BJ (cell line): ENCODE results near the gene LRIG1. TPM values are rescaled to one million over a fixed set of nuclear protein-coding genes. Genes with fewer than 3 reads are reported as not detected.

Source experiments
- CTCF ChIA-PET: fragments of 350-600 bp; formaldehyde crosslinking; extraction: SDS; loops from one replicate; lab custom pipeline; 2021; ENCODE audit warnings: antibody characterized with exemption, inconsistent platforms; lab: Yijun Ruan, JAX
- POLR2A ChIA-PET: fragments of 300-600 bp; sonication (Branson Sonifier 250); formaldehyde crosslinking; extraction: SDS; loops from one replicate; lab custom pipeline; 2021; ENCODE audit warnings: antibody characterized with exemption; lab: Charles Lee
- DNase-seq: peaks from one replicate; pipeline ENCODE4 v3.0.0-alpha.2; 2011; ENCODE audit warnings: low read depth
- H3K27me3 ChIP-seq: 2 replicates; pipeline ENCODE4 v1.6.0; 2011; ENCODE audit warnings: low read length; ENCODE audit not compliant: control insufficient read depth, insufficient read depth
- H3K36me3 ChIP-seq: 2 replicates; pipeline ENCODE4 v1.5.1; 2011; ENCODE audit warnings: low read length; ENCODE audit not compliant: control insufficient read depth, insufficient read depth
- H3K4me3 ChIP-seq: 2 replicates; pipeline ENCODE4 v1.5.1; 2011; ENCODE audit warnings: low read depth, mild to moderate bottlenecking, control low read depth, low read length
- polyA plus RNA-seq: library from polyadenylated mRNA; depleted of rRNA; stranded (reverse); fragments of >200 nt; gene quantifications from 2 replicates; pipeline ENCODE4 v1.2.3, GENCODE V29; 2011
- TF ChIP-seq, protein P1 (sequence below): IDR thresholded peaks from 2 replicates; pipeline ENCODE4 v1.5.1; 2011; ENCODE audit warnings: low read depth, mild to moderate bottlenecking, control low read depth, inconsistent platforms, low read length, moderate library complexity; ENCODE audit not compliant: insufficient read depth

LRIG1 gene
- polyA plus RNA-seq, 1 experiment, result 13.0 TPM

DNA sequence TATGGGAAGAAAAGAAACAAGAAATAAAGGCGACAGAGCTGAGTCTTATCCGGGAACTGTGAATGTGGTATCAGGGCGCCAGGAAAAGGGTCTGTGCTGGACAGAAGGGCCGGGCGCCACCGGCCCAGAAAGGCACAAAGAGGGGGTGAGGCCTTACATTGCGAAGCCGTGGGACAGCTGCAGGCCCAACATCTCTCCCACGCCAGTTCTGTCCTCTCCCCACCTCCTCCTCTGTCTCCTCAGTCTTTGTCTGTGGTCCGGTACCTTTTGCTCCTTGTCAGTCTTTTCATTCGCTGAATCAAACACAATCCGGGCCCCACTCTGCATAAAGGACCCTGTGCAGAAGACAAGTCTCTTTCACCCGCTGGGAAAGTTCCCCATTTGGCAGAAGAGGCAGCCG is 81.8 kb downstream of the LRIG1 start:
- TF ChIP-seq, protein P1, sequence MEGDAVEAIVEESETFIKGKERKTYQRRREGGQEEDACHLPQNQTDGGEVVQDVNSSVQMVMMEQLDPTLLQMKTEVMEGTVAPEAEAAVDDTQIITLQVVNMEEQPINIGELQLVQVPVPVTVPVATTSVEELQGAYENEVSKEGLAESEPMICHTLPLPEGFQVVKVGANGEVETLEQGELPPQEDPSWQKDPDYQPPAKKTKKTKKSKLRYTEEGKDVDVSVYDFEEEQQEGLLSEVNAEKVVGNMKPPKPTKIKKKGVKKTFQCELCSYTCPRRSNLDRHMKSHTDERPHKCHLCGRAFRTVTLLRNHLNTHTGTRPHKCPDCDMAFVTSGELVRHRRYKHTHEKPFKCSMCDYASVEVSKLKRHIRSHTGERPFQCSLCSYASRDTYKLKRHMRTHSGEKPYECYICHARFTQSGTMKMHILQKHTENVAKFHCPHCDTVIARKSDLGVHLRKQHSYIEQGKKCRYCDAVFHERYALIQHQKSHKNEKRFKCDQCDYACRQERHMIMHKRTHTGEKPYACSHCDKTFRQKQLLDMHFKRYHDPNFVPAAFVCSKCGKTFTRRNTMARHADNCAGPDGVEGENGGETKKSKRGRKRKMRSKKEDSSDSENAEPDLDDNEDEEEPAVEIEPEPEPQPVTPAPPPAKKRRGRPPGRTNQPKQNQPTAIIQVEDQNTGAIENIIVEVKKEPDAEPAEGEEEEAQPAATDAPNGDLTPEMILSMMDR, result no peak
- Histone ChIP-seq H3K4me3 (no peak overlapping the region), H3K27me3 (no peaks in the 10 kb centered on the region), H3K36me3 (0 out of 2 replicates have a peak, but pooled peaks cover 1% of the 10 kb centered on the region)
- CTCF ChIA-PET, result interaction anchor here (1.0 kb wide), 1 partner anchor 12 kb away, joined by 4 read pairs; no protein-coding TSS in a partner anchor
- no peak for DNase-seq
- POLR2A ChIA-PET, result no interaction called here

DNA sequence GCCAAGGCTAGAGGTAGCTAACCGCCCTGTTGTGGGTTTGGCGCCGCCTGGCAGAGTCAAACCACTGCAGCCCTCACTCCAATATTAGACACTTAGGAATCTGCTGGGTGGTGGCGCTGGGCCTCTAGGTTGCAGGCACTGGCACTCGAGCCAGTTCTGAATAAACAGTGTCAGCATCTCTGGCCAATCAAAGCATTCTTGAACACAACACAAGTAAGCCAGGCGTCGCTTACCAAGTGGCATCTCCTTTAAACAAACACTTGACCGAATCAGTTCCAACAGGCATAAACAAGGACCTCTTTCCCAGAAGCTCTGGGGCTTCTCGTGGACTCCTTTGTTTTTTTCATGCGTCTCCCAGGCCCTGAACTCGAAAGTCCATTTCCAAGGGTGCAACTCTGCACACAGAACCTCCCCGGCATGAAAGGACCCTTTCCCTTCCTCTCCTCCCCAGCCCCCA is 82.3 kb downstream of the LRIG1 start:
- DNase-seq, result no peak
- POLR2A ChIA-PET, result no interaction called here

DNA sequence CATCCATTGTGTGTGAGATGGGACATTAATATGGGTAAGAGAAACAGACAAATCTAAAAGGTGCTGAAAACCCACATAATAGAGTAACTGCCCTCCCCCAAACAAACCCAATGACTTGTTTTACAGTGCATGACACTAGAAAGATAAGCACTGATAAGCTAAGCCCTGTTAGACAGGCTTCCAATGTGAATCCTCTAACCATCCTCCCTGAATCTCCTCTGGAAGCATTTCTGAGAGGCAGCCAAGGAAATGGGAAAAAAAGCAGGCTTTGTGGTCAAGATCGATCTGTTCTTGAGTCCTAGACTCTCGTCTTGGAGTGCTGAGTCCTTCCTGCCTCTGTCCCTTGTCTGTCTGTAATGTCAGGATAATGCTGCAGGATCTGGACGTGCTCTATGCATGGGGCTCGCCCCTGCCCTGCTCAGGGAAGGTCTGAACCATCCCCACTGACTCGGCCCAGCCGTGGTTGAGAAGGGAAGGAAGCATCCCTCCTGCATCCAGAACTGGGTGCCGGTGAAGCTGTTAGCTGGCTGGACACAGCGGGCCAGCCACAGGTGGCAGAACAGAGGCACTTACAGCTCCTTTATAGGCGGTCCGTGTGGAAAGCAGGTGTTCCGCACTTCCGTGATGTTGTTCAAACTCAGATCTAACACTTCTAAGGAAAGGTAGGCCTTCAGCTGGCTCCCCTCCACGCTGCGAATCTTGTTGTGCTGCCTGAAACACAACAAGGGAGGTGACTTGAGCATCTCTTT is 84.1 kb downstream of the LRIG1 start:
- Histone ChIP-seq H3K4me3 (no peak overlapping the region), H3K36me3 (0 out of 2 replicates have a peak, but pooled peaks cover 1% of the 10 kb centered on the region), H3K27me3 (no peaks in the 10 kb centered on the region)
- ChIA-PET POLR2A (no interaction called here), CTCF (interaction anchor here (1.2 to 1.3 kb wide), 2 partner anchors 10 to 17 kb away, joined by 5 to 6 read pairs; no protein-coding TSS in a partner anchor)
- TF ChIP-seq, protein P1, result no peak
- DNase-seq, result no peak

More for the DNA sequence above, 82.3 kb downstream of the LRIG1 start:
- Histone ChIP-seq H3K4me3 (no peak overlapping the region), H3K27me3 (no peaks in the 10 kb centered on the region), H3K36me3 (0 out of 2 replicates have a peak, but pooled peaks cover 1% of the 10 kb centered on the region)
- TF ChIP-seq, protein P1, result no peak
- CTCF ChIA-PET, result interaction anchor here (1.0 kb wide), 1 partner anchor 11 kb away, joined by 4 read pairs; no protein-coding TSS in a partner anchor

GRCh38 chr3:66415867-66416428 is 84.9 kb downstream of the LRIG1 start:
- POLR2A ChIA-PET, result no interaction called here
- TF ChIP-seq, protein P1, result no peak

GRCh38 chr3:66414846-66415245 is 86.0 kb downstream of the LRIG1 start:
- H3K4me3 ChIP-seq, result no peak overlapping the region
- 0 out of 2 replicates have a peak, but pooled peaks cover 1% of the 10 kb centered on the region for H3K36me3 ChIP-seq
- ChIA-PET POLR2A (no interaction called here), CTCF (interaction anchor here (0.9 to 1.6 kb wide), 4 partner anchors 9 to 404 kb away, joined by 3 to 5 read pairs (median 4); no protein-coding TSS in a partner anchor)
- TF ChIP-seq, protein P1, result no peak
- H3K27me3 ChIP-seq, result no peaks in the 10 kb centered on the region
- DNase-seq, result no peak

More at GRCh38 chr3:66415867-66416428, 84.9 kb downstream of the LRIG1 start:
- DNase-seq, result no peak
- Histone ChIP-seq H3K36me3 (0 out of 2 replicates have a peak, but pooled peaks cover 1% of the 10 kb centered on the region), H3K4me3 (no peak overlapping the region), H3K27me3 (no peaks in the 10 kb centered on the region)
- CTCF ChIA-PET, result interaction anchor here (1.3 to 1.6 kb wide), 2 partner anchors 9 to 10 kb away, joined by 5 to 6 read pairs; no protein-coding TSS in a partner anchor
